Naive thymus-derived CD4-positive, alpha-beta T cell (primary cell): ENCODE measurements around the gene ARHGAP8. TPM values are rescaled to one million over a fixed set of nuclear protein-coding genes. Genes with fewer than 3 reads are reported as not detected.

Experiments
- ATAC-seq: fragments of 150-1000 bp; cut with Tn5 transposase; 2 replicates; pipeline ENCODE4 v1.10.0; 2021; ENCODE audit warnings: mild to moderate bottlenecking, moderate library complexity
- CTCF ChIA-PET: fragments of 350-600 bp; sonication (Branson Sonifier 250); formaldehyde crosslinking; loops from one replicate; lab custom pipeline; 2021; ENCODE audit warnings: antibody characterized with exemption; lab: Charles Lee
- POLR2A ChIA-PET: fragments of 350-600 bp; sonication (Branson Sonifier 250); formaldehyde crosslinking; loops from one replicate; lab custom pipeline; 2021; ENCODE audit warnings: antibody characterized with exemption, inconsistent platforms; lab: Charles Lee
- DNase-seq, 9 donors: peaks; one replicate each; pipeline versions ENCODE4 v3.0.0 to v3.0.0-alpha.2; 2020 to 2022; ENCODE audit warnings: mixed read lengths in 1 of 9
- H3K27ac ChIP-seq: one replicate; pipeline ENCODE4 v1.7.0; 2013; ENCODE audit warnings: mild to moderate bottlenecking, low read depth, low read length, moderate library complexity
- H3K27me3 ChIP-seq, 2 donors: one replicate each; pipeline ENCODE4 v1.7.0; 2013; ENCODE audit warnings: low read length in 2 of 2, mild to moderate bottlenecking in 2 of 2, moderate library complexity in 2 of 2; ENCODE audit not compliant: control insufficient read depth in 2 of 2, insufficient read depth in 2 of 2
- H3K36me3 ChIP-seq, 3 experiments: 1 replicate in 2 of 3; 2 replicates in 1 of 3; pipeline ENCODE4 v1.7.0; 2013; ENCODE audit warnings: low read length in 3 of 3, mild to moderate bottlenecking in 3 of 3, moderate library complexity in 1 of 3; ENCODE audit not compliant: insufficient read depth in 3 of 3, control insufficient read depth in 2 of 3
- H3K4me1 ChIP-seq, 2 donors: one replicate each; pipeline ENCODE4 v1.7.0; 2013; ENCODE audit warnings: low read length in 2 of 2, mild to moderate bottlenecking in 2 of 2, moderate library complexity in 1 of 2; ENCODE audit not compliant: control insufficient read depth in 2 of 2, insufficient read depth in 2 of 2
- H3K4me3 ChIP-seq: 2 replicates; pipeline ENCODE4 v1.7.0; 2013; ENCODE audit warnings: mild to moderate bottlenecking, low read length
- H3K9me3 ChIP-seq, 3 experiments: 1 replicate in 2 of 3; 2 replicates in 1 of 3; pipeline ENCODE4 v1.7.0; 2013; ENCODE audit warnings: low read length in 3 of 3; ENCODE audit not compliant: control insufficient read depth in 2 of 3
- H3K27ac Mint-ChIP-seq, 9 donors: one replicate each; pipeline ENCODE4 v1.8.0; 2020 to 2022; ENCODE audit warnings: mixed read lengths in 9 of 9, mild to moderate bottlenecking in 8 of 9, moderate library complexity in 5 of 9, inconsistent platforms in 2 of 9
- H3K27me3 Mint-ChIP-seq, 5 donors: one replicate each; pipeline ENCODE4 v1.8.0; 2021 to 2022; ENCODE audit warnings: mixed read lengths in 5 of 5, mild to moderate bottlenecking in 1 of 5
- H3K36me3 Mint-ChIP-seq, 5 donors: one replicate each; pipeline ENCODE4 v1.8.0; 2020 to 2022; ENCODE audit warnings: mixed read lengths in 5 of 5, mild to moderate bottlenecking in 3 of 5, inconsistent platforms in 1 of 5
- H3K4me1 Mint-ChIP-seq, 7 donors: one replicate each; pipeline ENCODE4 v1.8.0; 2020 to 2022; ENCODE audit warnings: mixed read lengths in 7 of 7, mild to moderate bottlenecking in 3 of 7, inconsistent platforms in 1 of 7
- H3K4me3 Mint-ChIP-seq, 10 donors: one replicate each; pipeline ENCODE4 v1.8.0; 2020 to 2022; ENCODE audit warnings: mild to moderate bottlenecking in 10 of 10, mixed read lengths in 10 of 10, moderate library complexity in 6 of 10, inconsistent platforms in 2 of 10
- H3K9me3 Mint-ChIP-seq, 11 donors: one replicate each; pipeline ENCODE4 v1.8.0; 2020 to 2022; ENCODE audit warnings: mixed read lengths in 11 of 11, mild to moderate bottlenecking in 4 of 11, inconsistent platforms in 1 of 11, moderate library complexity in 1 of 11
- intact Hi-C, 2 donors: fragments of 100-400 bp; cut with micrococcal nuclease; formaldehyde crosslinking; loops; one replicate each; pipeline ENCODE4 v1.15.1; 2023
- polyA plus RNA-seq, 2 donors: library from polyadenylated mRNA; unstranded; fragments of 300-500 nt; fragmentation: Illumina TruSeq; gene quantifications; one replicate each; pipeline ENCODE4 v1.2.3, GENCODE V29; 2021
- total RNA-seq, 6 experiments: library from RNA in 5 of 6; stranded (reverse) in 5 of 6; gene quantifications; 1 replicate in 5 of 6; 2 replicates in 1 of 6; pipeline ENCODE4 v1.2.3 and lab custom pipeline; 2021 to 2026

The ARHGAP8 gene
- total and polyA plus RNA-seq, 7 experiments from 2014 or later, result 0.82 to 2.3 (median 1.5) TPM; not detected in 4

- H3K36me3 ChIP-seq, result no peaks in the 10 kb centered on the region
- CTCF ChIA-PET, result no interaction called here
- no peak overlapping the region for H3K4me3 ChIP-seq
- DNase-seq (no peak), ATAC-seq (no peak)
- no peaks in the 10 kb centered on the region for H3K4me1 ChIP-seq
- no peaks in the 10 kb centered on the region for H3K4me1 Mint-ChIP-seq
- no peaks in the 10 kb centered on the region for H3K9me3 ChIP-seq
- no peak overlapping the region for H3K27ac Mint-ChIP-seq
- H3K4me3 Mint-ChIP-seq, result no peak overlapping the region
- peaks cover 10 to 61% (median 35%) of the 10 kb centered on the region in 5 donors for H3K27me3 Mint-ChIP-seq
- H3K27me3 ChIP-seq, result peaks cover 0 to 3% of the 10 kb centered on the region in 2 donors
- H3K27ac ChIP-seq, result no peak overlapping the region
- POLR2A ChIA-PET, result no interaction called here
- H3K36me3 Mint-ChIP-seq, result peaks cover 0 to 7% (median 0%) of the 10 kb centered on the region in 5 donors
- intact Hi-C loops, result no loop called here
- H3K9me3 Mint-ChIP-seq, result peaks cover 0 to 14% (median 5%) of the 10 kb centered on the region in 11 donors
These were observed 7.3 kb downstream of the ARHGAP8 start for GRCh38 chr22:44759430-44760310.

DNA sequence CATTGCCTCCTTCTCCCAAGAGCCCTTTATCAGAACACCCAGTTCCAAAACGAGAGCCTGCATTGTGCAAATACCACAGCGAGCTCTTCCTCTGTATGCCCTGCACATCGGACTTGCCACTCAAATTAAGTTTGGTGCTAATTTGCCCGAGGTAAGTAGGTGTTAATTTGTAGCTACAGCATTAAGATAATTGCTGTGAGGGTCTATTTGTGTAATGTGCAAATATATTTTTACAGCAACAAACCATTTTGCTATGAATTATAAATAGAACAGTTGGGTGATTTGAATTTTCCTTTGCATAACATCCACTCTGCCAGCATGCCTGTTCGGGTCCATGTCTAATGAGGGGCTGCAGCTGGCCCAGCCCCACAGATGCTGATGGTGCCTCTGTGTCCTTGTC, 8.1 kb downstream of the ARHGAP8 start:
- Mint-ChIP-seq H3K9me3 (peaks cover 0 to 14% (median 5%) of the 10 kb centered on the region in 11 donors), H3K4me1 (no peaks in the 10 kb centered on the region), H3K4me3 (no peak overlapping the region), H3K36me3 (peaks cover 0 to 7% (median 0%) of the 10 kb centered on the region in 5 donors), H3K27me3 (peaks cover 10 to 52% (median 28%) of the 10 kb centered on the region in 5 donors), H3K27ac (no peak overlapping the region)
- intact Hi-C loops, result no loop called here
- Histone ChIP-seq H3K36me3 (no peaks in the 10 kb centered on the region), H3K27me3 (no peaks in the 10 kb centered on the region), H3K27ac (no peak overlapping the region), H3K9me3 (no peaks in the 10 kb centered on the region), H3K4me1 (no peaks in the 10 kb centered on the region), H3K4me3 (no peak overlapping the region)
- ChIA-PET CTCF (no interaction called here), POLR2A (no interaction called here)
- ATAC-seq, result no peak
- DNase-seq, result no peak

DNA sequence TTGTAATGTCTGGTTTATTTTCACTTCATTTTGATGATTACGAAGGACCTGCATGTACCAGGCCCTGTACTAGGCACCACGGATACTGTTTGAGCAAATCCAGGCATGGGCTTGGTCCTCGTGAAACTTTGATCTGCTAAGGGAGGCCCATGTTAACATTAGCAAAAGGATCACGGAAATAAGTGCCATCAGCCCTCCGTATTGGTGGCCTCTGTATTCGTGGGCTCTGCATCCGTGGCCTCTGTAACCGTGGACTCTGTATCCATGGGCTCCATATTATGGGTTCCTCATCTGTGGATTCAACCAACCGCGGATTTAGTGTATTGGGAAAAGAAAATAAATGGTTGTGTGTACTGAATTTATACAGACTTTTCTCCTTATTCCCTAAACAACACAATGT, 8.7 kb downstream of the ARHGAP8 start:
- Histone ChIP-seq H3K36me3 (no peaks in the 10 kb centered on the region), H3K27ac (no peak overlapping the region), H3K4me3 (no peak overlapping the region), H3K9me3 (no peaks in the 10 kb centered on the region), H3K4me1 (no peaks in the 10 kb centered on the region), H3K27me3 (no peaks in the 10 kb centered on the region)
- DNase-seq (no peak), ATAC-seq (no peak)
- CTCF ChIA-PET, result no interaction called here
- H3K4me1 Mint-ChIP-seq, result no peaks in the 10 kb centered on the region
- POLR2A ChIA-PET, result no interaction called here
- no peak overlapping the region for H3K27ac Mint-ChIP-seq
- no peak overlapping the region for H3K4me3 Mint-ChIP-seq
- intact Hi-C loops, result no loop called here
- peaks cover 0 to 7% (median 0%) of the 10 kb centered on the region in 5 donors for H3K36me3 Mint-ChIP-seq
- peaks cover 0 to 14% (median 5%) of the 10 kb centered on the region in 11 donors for H3K9me3 Mint-ChIP-seq
- peaks cover 9 to 47% (median 23%) of the 10 kb centered on the region in 5 donors for H3K27me3 Mint-ChIP-seq

- Histone ChIP-seq H3K27ac (no peak overlapping the region), H3K4me3 (no peak overlapping the region), H3K4me1 (no peaks in the 10 kb centered on the region), H3K9me3 (no peaks in the 10 kb centered on the region), H3K36me3 (no peaks in the 10 kb centered on the region), H3K27me3 (no peaks in the 10 kb centered on the region)
- DNase-seq (no peak), ATAC-seq (no peak)
- peaks cover 0 to 14% (median 6%) of the 10 kb centered on the region in 5 donors for H3K27me3 Mint-ChIP-seq
- peaks cover 0 to 7% (median 0%) of the 10 kb centered on the region in 5 donors for H3K36me3 Mint-ChIP-seq
- peaks cover 0 to 10% (median 5%) of the 10 kb centered on the region in 11 donors for H3K9me3 Mint-ChIP-seq
- POLR2A ChIA-PET, result no interaction called here
- no peak overlapping the region for H3K4me3 Mint-ChIP-seq
- H3K27ac Mint-ChIP-seq, result no peak overlapping the region
- H3K4me1 Mint-ChIP-seq, result no peaks in the 10 kb centered on the region
- CTCF ChIA-PET, result no interaction called here
- intact Hi-C loops, result no loop called here
These were observed 12.0 kb downstream of the ARHGAP8 start for GRCh38 chr22:44764373-44764772.

- H3K27ac ChIP-seq, result no peak overlapping the region
- no peak overlapping the region for H3K27ac Mint-ChIP-seq
- no peaks in the 10 kb centered on the region for H3K9me3 ChIP-seq
- DNase-seq (no peak), ATAC-seq (no peak)
- ChIA-PET CTCF (no interaction called here), POLR2A (no interaction called here)
- H3K9me3 Mint-ChIP-seq, result peaks cover 0 to 10% (median 5%) of the 10 kb centered on the region in 11 donors
- no peaks in the 10 kb centered on the region for H3K4me1 ChIP-seq
- intact Hi-C loops, result no loop called here
- no peaks in the 10 kb centered on the region for H3K27me3 ChIP-seq
- H3K4me3 Mint-ChIP-seq, result no peak overlapping the region
- peaks cover 0 to 13% (median 6%) of the 10 kb centered on the region in 5 donors for H3K27me3 Mint-ChIP-seq
- no peaks in the 10 kb centered on the region for H3K36me3 ChIP-seq
- H3K4me1 Mint-ChIP-seq, result no peaks in the 10 kb centered on the region
- peaks cover 0 to 7% (median 0%) of the 10 kb centered on the region in 5 donors for H3K36me3 Mint-ChIP-seq
- H3K4me3 ChIP-seq, result no peak overlapping the region
These were observed 12.6 kb downstream of the ARHGAP8 start for GRCh38 chr22:44764974-44765373.

- intact Hi-C loops, result no loop called here
- no peaks in the 10 kb centered on the region for H3K4me1 Mint-ChIP-seq
- ChIA-PET POLR2A (no interaction called here), CTCF (no interaction called here)
- Histone ChIP-seq H3K9me3 (no peaks in the 10 kb centered on the region), H3K4me3 (no peak overlapping the region), H3K36me3 (no peaks in the 10 kb centered on the region), H3K27ac (no peak overlapping the region), H3K27me3 (no peaks in the 10 kb centered on the region), H3K4me1 (no peaks in the 10 kb centered on the region)
- H3K27me3 Mint-ChIP-seq, result peaks cover 0 to 13% (median 6%) of the 10 kb centered on the region in 5 donors
- no peak overlapping the region for H3K4me3 Mint-ChIP-seq
- peaks cover 0 to 12% (median 5%) of the 10 kb centered on the region in 11 donors for H3K9me3 Mint-ChIP-seq
- no peak for DNase-seq
- no peak for ATAC-seq
- H3K36me3 Mint-ChIP-seq, result peaks cover 0 to 7% (median 0%) of the 10 kb centered on the region in 5 donors
- no peak overlapping the region for H3K27ac Mint-ChIP-seq
These were observed 13.4 kb downstream of the ARHGAP8 start for GRCh38 chr22:44765571-44766285.
